ENCODE results near the gene PHF8.

Gene PHF8

GRCh38 chrX:54044126-54044876 lies at the start of gene PHF8:
TSS of gene PHF8 (minus strand) at chrX:54044473. CDS start at chrX:54042728, 1,745 bp downstream.
- peak; percentile 94 to 97 for DNase-seq

GRCh38 chrX:54093571-54093970 lies 49.3 kb upstream of the PHF8 start:
- DNase-seq = no peak

GRCh38 chrX:54093159-54093558 lies 48.9 kb upstream of the PHF8 start:
- DNase-seq = no peak

- DNase-seq = no peak
Observed at GRCh38 chrX:54090880-54091279, 46.6 kb upstream of the PHF8 start.

- DNase-seq = no peak
Observed at GRCh38 chrX:54089191-54089590, 44.9 kb upstream of the PHF8 start.

- peak; percentile 75 to 91 for DNase-seq
Observed at GRCh38 chrX:54087661-54088060, 43.4 kb upstream of the PHF8 start.

GRCh38 chrX:54085666-54086065 lies 41.4 kb upstream of the PHF8 start:
- DNase-seq = no peak

- DNase-seq = no peak
Observed at GRCh38 chrX:54076903-54077302, 32.6 kb upstream of the PHF8 start.

- no peak for DNase-seq
Observed at GRCh38 chrX:54074826-54075225, 30.6 kb upstream of the PHF8 start.

- no peak for DNase-seq
Observed at GRCh38 chrX:54067766-54068165, 23.5 kb upstream of the PHF8 start.

GRCh38 chrX:54066841-54067240 lies 22.6 kb upstream of the PHF8 start:
- no peak for DNase-seq

- DNase-seq = no peak
Observed at GRCh38 chrX:54064564-54064963, 20.3 kb upstream of the PHF8 start.

GRCh38 chrX:54063361-54063760 lies 19.1 kb upstream of the PHF8 start:
- DNase-seq = no peak

GRCh38 chrX:54049801-54050200 lies 5.5 kb upstream of the PHF8 start:
- no peak for DNase-seq

- no peak for DNase-seq
Observed at GRCh38 chrX:54048412-54048811, 4.1 kb upstream of the PHF8 start.

- no peak for DNase-seq
Observed at GRCh38 chrX:54045563-54046228, 1.4 kb upstream of the PHF8 start.

- peak; percentile 60 to 77 for DNase-seq
Observed at GRCh38 chrX:54044877-54045338, 635 bp upstream of the PHF8 start.

- DNase-seq = peak; percentile 4 to 44
Observed at GRCh38 chrX:54043541-54044125, 640 bp downstream of the PHF8 start.

- DNase-seq = peak in 1 of 2 experiments; percentile 26
Observed at GRCh38 chrX:54043056-54043455, 1.2 kb downstream of the PHF8 start.

- DNase-seq = peak; percentile 13 to 56
Observed at GRCh38 chrX:54042609-54043021, 1.7 kb downstream of the PHF8 start.

GRCh38 chrX:54030329-54030728 lies 13.9 kb downstream of the PHF8 start:
- no peak for DNase-seq

- no peak for DNase-seq
Observed at GRCh38 chrX:54029529-54030143, 14.6 kb downstream of the PHF8 start.

GRCh38 chrX:54024350-54024749 lies 19.9 kb downstream of the PHF8 start:
- no peak for DNase-seq
